Measurements from ENCODE around the gene WFS1. TPM values are rescaled to one million over a fixed set of nuclear protein-coding genes. Genes with fewer than 3 reads are reported as not detected.

WFS1 gene
- total and polyA plus RNA-seq, 9 of the 15 experiments (the other 6 are each of a cell fraction or from before 2014, with no cell fraction given), result 0.01 to 0.29 (median 0.03) TPM; not detected in 5

DNA sequence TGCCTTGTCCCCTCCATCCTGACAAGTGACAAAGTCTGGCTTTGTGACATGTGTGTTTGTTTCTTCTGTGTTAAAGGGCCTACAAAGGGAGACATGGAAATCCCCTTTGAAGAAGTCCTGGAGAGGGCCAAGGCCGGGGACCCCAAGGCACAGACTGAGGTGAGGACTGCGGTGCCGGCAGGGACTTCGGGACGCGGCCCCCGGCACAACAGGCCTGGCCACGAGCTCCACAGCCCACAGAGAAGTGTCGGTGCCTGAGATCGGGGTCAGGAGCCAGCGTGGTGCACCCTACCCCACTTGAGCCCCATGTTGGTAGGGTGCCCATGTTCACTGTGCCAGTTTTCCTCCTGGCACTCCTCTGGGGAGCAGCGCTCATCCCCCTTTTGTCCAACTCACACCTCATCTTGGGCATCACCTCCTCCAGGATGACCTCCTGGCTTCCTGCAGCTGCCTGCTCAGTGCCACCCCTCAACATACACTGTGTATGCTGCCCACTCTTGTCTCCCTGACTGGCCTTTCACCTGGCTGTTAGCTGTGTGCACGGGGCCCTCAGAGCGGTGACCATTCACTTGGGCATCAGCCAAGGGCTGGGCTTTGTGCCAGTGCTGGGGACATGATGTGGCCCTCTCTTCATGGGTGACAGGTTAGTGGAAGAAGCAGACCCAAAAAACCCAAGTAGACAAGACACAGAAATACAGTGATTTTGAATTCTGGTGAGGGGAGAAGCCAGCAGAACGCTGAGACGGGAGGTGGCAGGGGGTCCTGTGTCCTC lies 17.6 kb downstream of the WFS1 start:
- Histone ChIP-seq H3K9me3 (replicated peaks; ENCODE audit: control insufficient read depth, insufficient read depth, low read depth, low read length) (no peaks in the 10 kb centered on the region), H3K27ac (ENCODE audit: extremely low read depth, low read depth, low read length) (no peak overlapping the region), H3K4me1 (replicated peaks in 1 of 2; ENCODE audit: control insufficient read depth in 2 of 2, insufficient read depth in 2 of 2, low read length in 2 of 2) (no peaks in the 10 kb centered on the region; a peak in 1 of 5 replicates), H3K79me2 (ENCODE audit: control insufficient read depth, insufficient read depth, low read length) (no peaks in the 10 kb centered on the region), H3K9ac (ENCODE audit: insufficient read depth in 1 of 2, low read depth in 2 of 2, low read length in 2 of 2) (no peak overlapping the region), H3K4me3 (no peak overlapping the region), H3K4me2 (ENCODE audit: insufficient read depth, low read length) (no peak overlapping the region), H3K9me1 (ENCODE audit: control insufficient read depth, insufficient read depth, low read length) (peaks cover 3% of the 10 kb centered on the region), H3K27me3 (ENCODE audit: control insufficient read depth in 2 of 2, insufficient read depth in 2 of 2, low read length in 2 of 2) (peaks cover 0 to 28% of the 10 kb centered on the region in 2 experiments; a peak in 2 of 5 replicates), H3K36me3 (ENCODE audit: control insufficient read depth, insufficient read depth, low read length) (no peaks in the 10 kb centered on the region), H2AFZ (ENCODE audit: low read depth, low read length) (no peak overlapping the region), H4K20me1 (replicated peaks; ENCODE audit: control insufficient read depth, insufficient read depth, low read length) (peaks cover 11% of the 10 kb centered on the region; the same call in 1 of the 2 replicates)
- TF ChIP-seq ZFP36 (IDR thresholded peaks at IDR 0.05; ENCODE audit: low read depth, low read length, partially characterized antibody), result peak; percentile 46
- no peak for TF ChIP-seq TAF1 (IDR thresholded peaks at IDR 0.05; ENCODE audit: control insufficient read depth, extremely low read depth, insufficient read depth, low read length, severe bottlenecking)
- intact Hi-C loops (cut with micrococcal nuclease), result no loop called here
- in situ Hi-C loops (cut with MboI), result no loop called here
- no TSS peak for BruUV-seq (replicated peaks)
- POLR2A ChIA-PET, result no interaction called here
- WGBS (ENCODE audit: insufficient coverage, low coverage, missing lambda C conversion rate), result under 1% methylated on average over 14 of the region's 16 CpGs
- DNase-seq (ENCODE audit: extremely low read depth in 1 of 4, low spot score in 3 of 4) (no peak), ATAC-seq (no peak), FAIRE-seq (no peak)
- CTCF ChIA-PET (ENCODE audit: low intra/inter-chr PET ratio), result interaction anchor here (0.7 kb wide), 1 partner anchor 734 kb away, joined by 3 read pairs; no protein-coding TSS in a partner anchor

DNA sequence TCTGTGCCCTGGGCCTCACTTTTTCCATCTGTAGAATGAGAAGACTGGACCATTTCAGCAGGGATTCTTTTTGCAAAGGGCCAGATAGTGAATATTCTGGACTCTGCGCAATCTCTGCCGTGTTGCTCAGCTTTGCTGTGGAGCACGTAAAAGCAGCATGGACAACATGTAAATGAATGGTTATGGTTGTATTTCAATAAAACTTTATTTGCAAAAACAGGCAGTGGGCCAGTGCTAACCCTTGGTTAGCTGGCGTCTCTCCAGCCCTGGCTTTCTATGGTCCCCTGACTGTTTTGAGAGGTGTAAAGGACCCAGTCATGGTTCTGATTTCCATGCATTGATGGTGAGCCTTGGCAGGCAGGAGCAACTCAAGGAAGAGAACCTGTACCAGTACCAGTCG lies 18.7 kb downstream of the WFS1 start:
- H4K20me1 ChIP-seq (replicated peaks; ENCODE audit: control insufficient read depth, insufficient read depth, low read length), result 0 out of 2 replicates have a peak, but pooled peaks cover 11% of the 10 kb centered on the region
- no peaks in the 10 kb centered on the region for H3K9me3 ChIP-seq (replicated peaks; ENCODE audit: control insufficient read depth, insufficient read depth, low read depth, low read length)
- ATAC-seq, result no peak
- H3K4me3 ChIP-seq, result no peak overlapping the region
- ChIA-PET POLR2A (no interaction called here), CTCF (ENCODE audit: low intra/inter-chr PET ratio) (no interaction called here)
- peaks cover 0 to 4% of the 10 kb centered on the region in 2 experiments; a peak in 1 of 5 replicates for H3K4me1 ChIP-seq (replicated peaks in 1 of 2; ENCODE audit: control insufficient read depth in 2 of 2, insufficient read depth in 2 of 2, low read length in 2 of 2)
- H3K36me3 ChIP-seq (ENCODE audit: control insufficient read depth, insufficient read depth, low read length), result no peaks in the 10 kb centered on the region
- no peak for FAIRE-seq
- no peaks in the 10 kb centered on the region for H3K79me2 ChIP-seq (ENCODE audit: control insufficient read depth, insufficient read depth, low read length)
- 5% methylated on average over 5 of the region's 5 CpGs for WGBS (ENCODE audit: insufficient coverage, low coverage, missing lambda C conversion rate)
- no TSS peak for BruUV-seq (replicated peaks)
- no peak overlapping the region for H3K27ac ChIP-seq (ENCODE audit: extremely low read depth, low read depth, low read length)
- in situ Hi-C loops (cut with MboI), result no loop called here
- no peak for DNase-seq (ENCODE audit: extremely low read depth in 1 of 4, low spot score in 3 of 4)
- no peak overlapping the region for H2AFZ ChIP-seq (ENCODE audit: low read depth, low read length)
- H3K4me2 ChIP-seq (ENCODE audit: insufficient read depth, low read length), result no peak overlapping the region
- H3K27me3 ChIP-seq (ENCODE audit: control insufficient read depth in 2 of 2, insufficient read depth in 2 of 2, low read length in 2 of 2), result peaks cover 0 to 26% of the 10 kb centered on the region in 2 experiments; a peak in 2 of 5 replicates
- peaks cover 3% of the 10 kb centered on the region for H3K9me1 ChIP-seq (ENCODE audit: control insufficient read depth, insufficient read depth, low read length)
- H3K9ac ChIP-seq (ENCODE audit: insufficient read depth in 1 of 2, low read depth in 2 of 2, low read length in 2 of 2), result no peak overlapping the region
- no peak for TF ChIP-seq DNMT1 (IDR thresholded peaks at IDR 0.05)
- TF ChIP-seq, protein P1, sequence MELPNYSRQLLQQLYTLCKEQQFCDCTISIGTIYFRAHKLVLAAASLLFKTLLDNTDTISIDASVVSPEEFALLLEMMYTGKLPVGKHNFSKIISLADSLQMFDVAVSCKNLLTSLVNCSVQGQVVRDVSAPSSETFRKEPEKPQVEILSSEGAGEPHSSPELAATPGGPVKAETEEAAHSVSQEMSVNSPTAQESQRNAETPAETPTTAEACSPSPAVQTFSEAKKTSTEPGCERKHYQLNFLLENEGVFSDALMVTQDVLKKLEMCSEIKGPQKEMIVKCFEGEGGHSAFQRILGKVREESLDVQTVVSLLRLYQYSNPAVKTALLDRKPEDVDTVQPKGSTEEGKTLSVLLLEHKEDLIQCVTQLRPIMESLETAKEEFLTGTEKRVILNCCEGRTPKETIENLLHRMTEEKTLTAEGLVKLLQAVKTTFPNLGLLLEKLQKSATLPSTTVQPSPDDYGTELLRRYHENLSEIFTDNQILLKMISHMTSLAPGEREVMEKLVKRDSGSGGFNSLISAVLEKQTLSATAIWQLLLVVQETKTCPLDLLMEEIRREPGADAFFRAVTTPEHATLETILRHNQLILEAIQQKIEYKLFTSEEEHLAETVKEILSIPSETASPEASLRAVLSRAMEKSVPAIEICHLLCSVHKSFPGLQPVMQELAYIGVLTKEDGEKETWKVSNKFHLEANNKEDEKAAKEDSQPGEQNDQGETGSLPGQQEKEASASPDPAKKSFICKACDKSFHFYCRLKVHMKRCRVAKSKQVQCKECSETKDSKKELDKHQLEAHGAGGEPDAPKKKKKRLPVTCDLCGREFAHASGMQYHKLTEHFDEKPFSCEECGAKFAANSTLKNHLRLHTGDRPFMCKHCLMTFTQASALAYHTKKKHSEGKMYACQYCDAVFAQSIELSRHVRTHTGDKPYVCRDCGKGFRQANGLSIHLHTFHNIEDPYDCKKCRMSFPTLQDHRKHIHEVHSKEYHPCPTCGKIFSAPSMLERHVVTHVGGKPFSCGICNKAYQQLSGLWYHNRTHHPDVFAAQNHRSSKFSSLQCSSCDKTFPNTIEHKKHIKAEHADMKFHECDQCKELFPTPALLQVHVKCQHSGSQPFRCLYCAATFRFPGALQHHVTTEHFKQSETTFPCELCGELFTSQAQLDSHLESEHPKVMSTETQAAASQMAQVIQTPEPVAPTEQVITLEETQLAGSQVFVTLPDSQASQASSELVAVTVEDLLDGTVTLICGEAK (IDR thresholded peaks at IDR 0.05), result peak; percentile 89
- TF ChIP-seq, protein P1 (CRISPR knock-in tag; IDR thresholded peaks at IDR 0.05), result peak; percentile 79
- intact Hi-C loops (cut with micrococcal nuclease), result no loop called here

Measured in K562 (cell line).